ENCODE data around the gene LITAF. TPM values are rescaled to one million over a fixed set of nuclear protein-coding genes. Genes with fewer than 3 reads are reported as not detected.
"Not testable (repeated sequence)": the region's sequence is repeated elsewhere in the genome, so short reads cannot be mapped to it uniquely, and the experiment has no call there.

LITAF gene
- total RNA-seq, 1 donor from 2014 or later, result 71.6 TPM

GRCh38 chr16:11581678-11582077 is 5.0 kb downstream of the LITAF start:
- TF ChIP-seq CTCF (IDR thresholded peaks at IDR 0.05; ENCODE audit: insufficient read depth, low read length, severe bottlenecking), result no peak
- no peak overlapping the region for H3K4me3 ChIP-seq (ENCODE audit: low read depth, low read length)
- no peaks in the 10 kb centered on the region for H3K27me3 ChIP-seq (ENCODE audit: control insufficient read depth, insufficient read depth, low read length)
- peaks cover 8% of the 10 kb centered on the region for H3K36me3 ChIP-seq (ENCODE audit: control insufficient read depth, insufficient read depth, low read length)
- no peak for FAIRE-seq
- no peak for DNase-seq (ENCODE audit: low read depth)

- H3K27me3 ChIP-seq (ENCODE audit: control insufficient read depth, insufficient read depth, low read length), result no peaks in the 10 kb centered on the region
- H3K4me3 ChIP-seq (ENCODE audit: low read depth, low read length), result no peak overlapping the region
- FAIRE-seq, result no peak
- no peak for DNase-seq (ENCODE audit: low read depth)
- TF ChIP-seq CTCF (IDR thresholded peaks at IDR 0.05; ENCODE audit: insufficient read depth, low read length, severe bottlenecking), result no peak
- H3K36me3 ChIP-seq (ENCODE audit: control insufficient read depth, insufficient read depth, low read length), result peaks cover 9% of the 10 kb centered on the region
Observed at GRCh38 chr16:11580451-11581086, 6.2 kb downstream of the LITAF start.

GRCh38 chr16:11577290-11577660 is 9.4 kb downstream of the LITAF start:
- not testable (repeated sequence) for H3K27me3 ChIP-seq (ENCODE audit: control insufficient read depth, insufficient read depth, low read length); DNase-seq (ENCODE audit: low read depth); FAIRE-seq; H3K4me3 ChIP-seq (ENCODE audit: low read depth, low read length)
- peaks cover 14% of the 10 kb centered on the region for H3K36me3 ChIP-seq (ENCODE audit: control insufficient read depth, insufficient read depth, low read length)

GRCh38 chr16:11576427-11577289 is 10.1 kb downstream of the LITAF start:
- peaks cover 14% of the 10 kb centered on the region for H3K36me3 ChIP-seq (ENCODE audit: control insufficient read depth, insufficient read depth, low read length)
- H3K27me3 ChIP-seq (ENCODE audit: control insufficient read depth, insufficient read depth, low read length), result no peaks in the 10 kb centered on the region
- no peak for FAIRE-seq
- no peak for TF ChIP-seq CTCF (IDR thresholded peaks at IDR 0.05; ENCODE audit: insufficient read depth, low read length, severe bottlenecking)
- DNase-seq (ENCODE audit: low read depth), result peak; percentile 80
- no peak overlapping the region for H3K4me3 ChIP-seq (ENCODE audit: low read depth, low read length)

GRCh38 chr16:11575223-11575589 is 11.5 kb downstream of the LITAF start:
- TF ChIP-seq CTCF (IDR thresholded peaks at IDR 0.05; ENCODE audit: insufficient read depth, low read length, severe bottlenecking), result no peak
- DNase-seq (ENCODE audit: low read depth) (no peak), FAIRE-seq (no peak)
- no peaks in the 10 kb centered on the region for H3K27me3 ChIP-seq (ENCODE audit: control insufficient read depth, insufficient read depth, low read length)
- H3K36me3 ChIP-seq (ENCODE audit: control insufficient read depth, insufficient read depth, low read length), result peaks cover 14% of the 10 kb centered on the region
- H3K4me3 ChIP-seq (ENCODE audit: low read depth, low read length), result no peak overlapping the region

- H3K4me3 ChIP-seq (ENCODE audit: low read depth, low read length), result no peak overlapping the region
- H3K27me3 ChIP-seq (ENCODE audit: control insufficient read depth, insufficient read depth, low read length), result no peaks in the 10 kb centered on the region
- FAIRE-seq, result peak; percentile 68
- peaks cover 18% of the 10 kb centered on the region for H3K36me3 ChIP-seq (ENCODE audit: control insufficient read depth, insufficient read depth, low read length)
- TF ChIP-seq CTCF (IDR thresholded peaks at IDR 0.05; ENCODE audit: insufficient read depth, low read length, severe bottlenecking), result no peak
- no peak for DNase-seq (ENCODE audit: low read depth)
Observed at GRCh38 chr16:11572301-11572995, 14.3 kb downstream of the LITAF start.

All from bronchial epithelial cell (primary cell).